Measurements from ENCODE around the gene NIPBL.
"Not testable (repeated sequence)": the region's sequence is repeated elsewhere in the genome, so short reads cannot be mapped to it uniquely, and the experiment has no call there.

DNA sequence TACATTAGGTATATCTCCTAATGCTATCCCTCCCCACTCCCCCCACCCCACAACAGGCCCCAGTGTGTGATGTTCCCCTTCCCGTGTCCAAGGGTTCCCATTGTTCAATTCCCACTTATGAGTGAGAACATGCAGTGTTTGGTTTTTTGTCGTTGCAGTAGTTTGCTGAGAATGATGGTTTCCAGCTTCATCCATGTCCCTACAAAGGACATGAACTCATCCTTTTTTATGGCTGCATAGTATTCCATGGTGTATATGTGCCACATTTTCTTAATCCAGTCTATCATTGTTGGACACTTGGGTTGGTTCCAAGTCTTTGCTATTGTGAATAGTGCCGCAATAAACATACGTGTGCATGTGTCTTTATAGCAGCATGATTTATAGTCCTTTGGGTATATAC lies 40.0 kb downstream of the NIPBL start:
- TF ChIP-seq MAZ (IDR thresholded peaks at IDR 0.05; ENCODE audit: borderline replicate concordance, low read depth, low read length); MAZ (CRISPR knock-in tag; IDR thresholded peaks at IDR 0.05; ENCODE audit: low read depth); SIX4 (CRISPR knock-in tag; IDR thresholded peaks at IDR 0.05); ZNF75D (CRISPR knock-in tag; IDR thresholded peaks at IDR 0.05; ENCODE audit: borderline replicate concordance); SOX6 (IDR thresholded peaks at IDR 0.05); SOX6 (CRISPR knock-in tag; IDR thresholded peaks at IDR 0.05): not testable (repeated sequence)
- TF ChIP-seq, protein P1, sequence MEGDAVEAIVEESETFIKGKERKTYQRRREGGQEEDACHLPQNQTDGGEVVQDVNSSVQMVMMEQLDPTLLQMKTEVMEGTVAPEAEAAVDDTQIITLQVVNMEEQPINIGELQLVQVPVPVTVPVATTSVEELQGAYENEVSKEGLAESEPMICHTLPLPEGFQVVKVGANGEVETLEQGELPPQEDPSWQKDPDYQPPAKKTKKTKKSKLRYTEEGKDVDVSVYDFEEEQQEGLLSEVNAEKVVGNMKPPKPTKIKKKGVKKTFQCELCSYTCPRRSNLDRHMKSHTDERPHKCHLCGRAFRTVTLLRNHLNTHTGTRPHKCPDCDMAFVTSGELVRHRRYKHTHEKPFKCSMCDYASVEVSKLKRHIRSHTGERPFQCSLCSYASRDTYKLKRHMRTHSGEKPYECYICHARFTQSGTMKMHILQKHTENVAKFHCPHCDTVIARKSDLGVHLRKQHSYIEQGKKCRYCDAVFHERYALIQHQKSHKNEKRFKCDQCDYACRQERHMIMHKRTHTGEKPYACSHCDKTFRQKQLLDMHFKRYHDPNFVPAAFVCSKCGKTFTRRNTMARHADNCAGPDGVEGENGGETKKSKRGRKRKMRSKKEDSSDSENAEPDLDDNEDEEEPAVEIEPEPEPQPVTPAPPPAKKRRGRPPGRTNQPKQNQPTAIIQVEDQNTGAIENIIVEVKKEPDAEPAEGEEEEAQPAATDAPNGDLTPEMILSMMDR (CRISPR knock-in tag; IDR thresholded peaks at IDR 0.05), result not testable (repeated sequence)

Measured in HepG2 (cell line).